Myometrial cell (primary cell): ENCODE data around the gene GLB1L2. TPM values are rescaled to one million over a fixed set of nuclear protein-coding genes. Genes with fewer than 3 reads are reported as not detected.

Experiments used
- total RNA-seq: library from RNA; depleted of rRNA; stranded (reverse); fragments of >200 nt; gene quantifications from 2 replicates; pipeline ENCODE4 v1.2.3, GENCODE V29; 2015

Gene GLB1L2, protein sequence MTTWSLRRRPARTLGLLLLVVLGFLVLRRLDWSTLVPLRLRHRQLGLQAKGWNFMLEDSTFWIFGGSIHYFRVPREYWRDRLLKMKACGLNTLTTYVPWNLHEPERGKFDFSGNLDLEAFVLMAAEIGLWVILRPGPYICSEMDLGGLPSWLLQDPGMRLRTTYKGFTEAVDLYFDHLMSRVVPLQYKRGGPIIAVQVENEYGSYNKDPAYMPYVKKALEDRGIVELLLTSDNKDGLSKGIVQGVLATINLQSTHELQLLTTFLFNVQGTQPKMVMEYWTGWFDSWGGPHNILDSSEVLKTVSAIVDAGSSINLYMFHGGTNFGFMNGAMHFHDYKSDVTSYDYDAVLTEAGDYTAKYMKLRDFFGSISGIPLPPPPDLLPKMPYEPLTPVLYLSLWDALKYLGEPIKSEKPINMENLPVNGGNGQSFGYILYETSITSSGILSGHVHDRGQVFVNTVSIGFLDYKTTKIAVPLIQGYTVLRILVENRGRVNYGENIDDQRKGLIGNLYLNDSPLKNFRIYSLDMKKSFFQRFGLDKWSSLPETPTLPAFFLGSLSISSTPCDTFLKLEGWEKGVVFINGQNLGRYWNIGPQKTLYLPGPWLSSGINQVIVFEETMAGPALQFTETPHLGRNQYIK
- 0.18 and 0.29 TPM in 2 replicates for total RNA-seq

DNA sequence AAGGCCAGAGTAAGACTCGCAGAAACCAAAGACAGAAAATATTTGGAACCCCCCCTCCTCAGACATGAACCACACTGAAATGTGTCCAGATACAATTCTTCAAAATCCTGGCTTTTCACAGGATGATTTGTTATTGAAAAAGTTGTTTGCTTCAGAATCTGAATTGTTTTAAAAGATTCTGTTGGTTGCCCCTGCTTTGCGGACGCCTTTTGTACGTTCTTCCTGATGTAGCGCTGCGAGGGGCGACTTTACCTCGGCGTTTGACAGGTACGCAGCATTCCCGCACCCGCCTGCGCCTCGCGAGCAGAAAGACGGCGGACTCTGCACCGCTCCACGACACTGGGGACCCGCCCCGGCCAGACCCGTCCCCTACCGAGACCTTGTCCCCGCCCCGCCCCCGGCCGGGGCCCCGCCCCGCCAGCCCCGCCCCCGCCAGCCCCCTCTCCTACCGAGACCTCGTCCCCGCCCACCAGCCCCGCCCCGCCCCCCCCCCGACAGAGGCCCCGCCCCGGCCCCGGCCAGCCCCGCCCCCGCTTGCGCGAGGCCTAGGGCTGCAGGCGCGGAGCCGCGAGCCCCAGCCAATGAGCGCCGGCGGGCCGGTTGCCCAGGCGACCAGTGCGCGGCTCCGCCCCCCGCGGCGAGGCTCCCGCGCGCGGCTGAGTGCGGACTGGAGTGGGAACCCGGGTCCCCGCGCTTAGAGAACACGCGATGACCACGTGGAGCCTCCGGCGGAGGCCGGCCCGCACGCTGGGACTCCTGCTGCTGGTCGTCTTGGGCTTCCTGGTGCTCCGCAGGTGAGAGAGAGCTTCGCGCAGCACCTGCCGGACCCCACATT lies at the start of gene GLB1L2:
TSS of gene GLB1L2 (plus strand) at position 635 of the 835 bp plus-strand sequence. CDS start at position 709, 74 bp downstream.

DNA sequence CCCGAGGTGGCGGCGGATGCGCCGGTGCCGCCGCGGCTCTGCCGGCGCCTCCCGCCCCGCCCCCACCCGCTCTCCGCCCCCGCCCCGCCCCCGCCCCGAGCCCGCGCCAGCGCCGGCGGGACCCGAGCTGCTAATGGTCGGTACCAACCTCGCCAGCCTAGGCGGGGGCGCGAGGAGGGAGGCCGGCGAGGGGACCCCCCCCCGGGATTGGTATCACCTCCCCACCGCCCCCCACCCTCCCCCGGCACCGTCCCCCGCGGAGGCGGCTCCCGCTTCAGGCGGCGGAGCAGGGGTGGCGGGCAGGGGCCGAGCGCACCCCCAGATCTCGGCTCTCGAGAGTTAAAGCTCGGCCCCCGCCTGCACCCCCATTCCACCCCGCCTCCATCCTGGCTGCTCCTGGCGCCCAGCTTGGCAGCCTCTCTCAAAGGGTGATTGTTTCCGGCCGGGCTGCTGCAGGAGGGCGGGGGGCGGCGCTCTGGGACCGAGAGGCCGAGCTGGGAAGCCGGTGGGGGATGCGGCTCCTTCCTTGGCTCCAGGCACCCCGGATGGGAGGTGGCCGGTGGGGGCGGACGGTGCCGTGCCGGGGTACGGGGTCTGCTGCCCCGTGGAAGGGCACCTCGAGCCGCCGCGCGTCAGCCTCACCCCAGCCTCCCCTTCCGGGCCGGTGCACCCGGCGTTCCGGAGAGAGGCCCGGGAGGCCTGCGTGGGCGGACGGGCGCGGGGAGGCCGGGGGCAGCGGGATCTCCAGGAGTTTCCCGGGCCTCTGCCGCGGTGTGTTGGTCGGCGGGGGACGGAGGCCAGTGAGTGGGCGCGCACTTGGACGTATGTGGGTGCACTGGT lies 80.6 kb downstream of the GLB1L2 start, which contains the start of gene B3GAT1:
TSS of gene B3GAT1 (minus strand) at position 40 of the 840 bp plus-strand sequence. CDS start 24,583 bp downstream, outside the sequence.

Other genes starting within 250 kb of the GLB1L2 start
- gene NCAPD3, start 108.0 kb upstream of the GLB1L2 start, total RNA-seq, result 13.5 and 17.0 TPM in 2 replicates
- 35.3 and 35.5 TPM in 2 replicates for gene VPS26B, start 107.3 kb upstream of the GLB1L2 start, total RNA-seq
- gene THYN1, start 78.6 kb upstream of the GLB1L2 start, total RNA-seq, result 51.4 and 77.3 TPM in 2 replicates
- 23.4 and 23.6 TPM in 2 replicates for gene ACAD8, start 78.4 kb upstream of the GLB1L2 start, total RNA-seq
- gene GLB1L3, start 55.6 kb upstream of the GLB1L2 start, total RNA-seq, result not detected in 2 replicates
- not detected in 2 replicates for gene B3GAT1, start 80.3 kb downstream of the GLB1L2 start, total RNA-seq